A549 (cell line): ENCODE measurements around the gene SETBP1.

ENCODE experiments used
- CTCF ChIP-seq: fragments of >200 bp; sonication (Bioruptor Twin); formaldehyde crosslinking; IDR thresholded peaks from 3 replicates; pipeline ENCODE4 v1.5.1; 2016
- GATA3 ChIP-seq: IDR thresholded peaks from 2 replicates; pipeline ENCODE4 v1.6.1; 2012; ENCODE audit warnings: borderline replicate concordance
- POLR2A ChIP-seq: IDR thresholded peaks from 2 replicates; pipeline ENCODE4 v1.6.1; 2012; ENCODE audit warnings: mild to moderate bottlenecking, low read length
- RCOR1 ChIP-seq: fragments of 150-350 bp; IDR thresholded peaks from 2 replicates; pipeline ENCODE4 v1.6.1; 2014; ENCODE audit warnings: antibody characterized with exemption, low read length, low read depth
- REST ChIP-seq: fragments of 200-600 bp; sonication (generic); IDR thresholded peaks from 2 replicates; pipeline ENCODE4 v1.6.1; 2016; ENCODE audit warnings: antibody characterized with exemption, mild to moderate bottlenecking, moderate library complexity
- RNF2 ChIP-seq: fragments of 200-600 bp; sonication (generic); IDR thresholded peaks from 2 replicates; pipeline ENCODE4 v1.6.1; 2016; ENCODE audit warnings: low read depth, mild to moderate bottlenecking, antibody characterized with exemption, moderate library complexity, borderline replicate concordance
- TP53 ChIP-seq: fragments of 250-450 bp; sonication (Bioruptor Pico); IDR thresholded peaks from 2 replicates; pipeline ENCODE4 v1.5.0; 2021; ENCODE audit warnings: mild to moderate bottlenecking, moderate library complexity

- no peak for TF ChIP-seq CTCF
- TF ChIP-seq TP53 (CRISPR knock-in tag), result no peak
- TF ChIP-seq RCOR1, result no peak
- TF ChIP-seq GATA3, result no peak
- TF ChIP-seq POLR2A, result no peak
- no peak for TF ChIP-seq RNF2
- no peak for TF ChIP-seq REST
These were observed 7.3 kb upstream of the SETBP1 start for GRCh38 chr18:44673256-44673880.
